Measurements from ENCODE around the gene CSNK1A1L.

- TF ChIP-seq CTCF (IDR thresholded peaks at IDR 0.05; ENCODE audit: low read length) (no peak), EZH2 (IDR thresholded peaks at IDR 0.05; ENCODE audit: borderline replicate concordance, low read length) (no peak)
Measured at GRCh38 chr13:37118016-37118415, 12.6 kb upstream of the CSNK1A1L start.

Data from OCI-LY1 (cell line).